ENCODE data around the gene EML1. TPM values are rescaled to one million over a fixed set of nuclear protein-coding genes. Genes with fewer than 3 reads are reported as not detected.

The EML1 gene
- total and polyA plus RNA-seq, 8 donors = 5.8 to 66.5 (median 34.8) TPM

DNA sequence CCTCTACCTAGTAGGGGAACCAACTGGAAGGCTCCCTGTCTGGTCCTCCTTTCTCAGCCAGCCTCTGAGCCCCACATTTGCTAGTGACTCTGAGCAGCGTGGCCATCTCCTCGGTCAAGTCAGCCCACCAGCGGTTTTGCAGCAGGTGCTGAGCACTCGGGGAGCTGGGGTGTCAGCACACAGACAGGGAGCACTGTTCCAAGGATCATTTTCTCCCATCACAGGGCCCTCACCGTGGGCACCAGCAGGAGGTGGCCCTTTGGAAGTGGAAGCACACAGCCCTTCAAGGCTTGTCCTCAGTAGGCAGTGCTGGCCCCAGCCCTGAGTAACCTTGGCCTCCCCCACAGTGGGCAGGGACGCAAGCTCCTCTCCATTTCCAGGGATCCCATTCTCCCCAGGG, 24.1 kb upstream of the EML1 start:
- Histone ChIP-seq H3K36me3 (no peaks in the 10 kb centered on the region), H3K27ac (no peak overlapping the region), H3K27me3 (peaks cover 0 to 7% (median 0%) of the 10 kb centered on the region in 3 donors), H3K4me1 (peaks cover 0 to 33% (median 16%) of the 10 kb centered on the region in 4 donors), H3K9me3 (peaks cover 0 to 3% (median 0%) of the 10 kb centered on the region in 4 donors), H3K4me3 (no peak overlapping the region)
- no peak for TF ChIP-seq POLR2A (IDR thresholded peaks at IDR 0.05)
- no peak for TF ChIP-seq EP300 (IDR thresholded peaks at IDR 0.05)
- TF ChIP-seq POLR2AphosphoS5 (IDR thresholded peaks at IDR 0.05) = no peak
- no peak for TF ChIP-seq CTCF (IDR thresholded peaks at IDR 0.05)
- WGBS, 5 donors = 86 to 100% (median 94%) methylated on average over 3 to 6 of the region's 6 CpGs
- no peak for DNase-seq
- intact Hi-C loops (cut with DNase I; ENCODE audit: low total_unique reads) = no loop called here

DNA sequence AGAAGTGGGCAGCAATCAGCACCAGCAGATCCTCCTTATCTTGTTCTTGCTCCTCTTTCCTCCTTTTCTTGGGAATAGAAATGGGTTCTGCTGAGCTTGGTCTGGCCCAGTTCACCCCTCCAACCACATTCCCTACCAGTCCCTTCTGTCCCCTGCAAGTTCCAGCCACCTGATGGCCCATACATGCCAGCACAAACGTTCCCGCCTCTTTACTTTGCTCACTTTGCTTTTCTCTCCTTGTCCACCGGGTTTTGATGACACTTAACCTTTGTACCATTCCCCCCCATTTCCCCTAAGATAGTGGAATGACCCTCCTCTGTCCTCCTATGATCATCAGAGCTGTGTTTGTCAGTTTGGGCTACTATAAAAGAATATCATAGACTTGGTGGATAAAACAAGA, 23.4 kb upstream of the EML1 start:
- Histone ChIP-seq H3K27me3 (peaks cover 0 to 7% (median 0%) of the 10 kb centered on the region in 3 donors), H3K9me3 (peaks cover 0 to 3% (median 0%) of the 10 kb centered on the region in 4 donors), H3K36me3 (no peaks in the 10 kb centered on the region), H3K4me1 (peaks cover 6 to 40% (median 22%) of the 10 kb centered on the region in 4 donors), H3K4me3 (no peak overlapping the region), H3K27ac (no peak overlapping the region)
- no peak for DNase-seq
- intact Hi-C loops (cut with DNase I; ENCODE audit: low total_unique reads) = no loop called here
- TF ChIP-seq POLR2AphosphoS5 (IDR thresholded peaks at IDR 0.05) (no peak), POLR2A (IDR thresholded peaks at IDR 0.05) (no peak), EP300 (IDR thresholded peaks at IDR 0.05) (no peak), CTCF (IDR thresholded peaks at IDR 0.05) (no peak)
- WGBS, 5 donors = 66 to 81% (median 71%) methylated on average over 3 of the region's 3 CpGs

GRCh38 chr14:99772371-99773283, 20.6 kb upstream of the EML1 start:
- H3K4me3 ChIP-seq = no peak overlapping the region
- 72 to 87% (median 76%) methylated on average over 8 of the region's 8 CpGs for WGBS, 5 donors
- TF ChIP-seq CTCF (IDR thresholded peaks at IDR 0.05) (no peak), POLR2A (IDR thresholded peaks at IDR 0.05) (no peak), POLR2AphosphoS5 (IDR thresholded peaks at IDR 0.05) (peak in 1 of 3 donors; percentile 34), EP300 (IDR thresholded peaks at IDR 0.05) (no peak)
- intact Hi-C loops (cut with DNase I; ENCODE audit: low total_unique reads) = no loop called here
- H3K27ac ChIP-seq = peak overlapping the region in 3 of 5 donors; percentile 54 to 70 (median 66)
- peaks cover 0 to 7% (median 0%) of the 10 kb centered on the region in 3 donors for H3K27me3 ChIP-seq
- H3K4me1 ChIP-seq = peaks cover 7 to 35% (median 19%) of the 10 kb centered on the region in 4 donors
- no peak for DNase-seq
- H3K9me3 ChIP-seq = peaks cover 0 to 3% (median 0%) of the 10 kb centered on the region in 4 donors
- no peaks in the 10 kb centered on the region for H3K36me3 ChIP-seq

- peak in 1 of 2 donors; percentile 35 for DNase-seq
- H3K4me3 ChIP-seq = no peak overlapping the region
- intact Hi-C loops (cut with DNase I; ENCODE audit: low total_unique reads) = no loop called here
- peak overlapping the region in 4 of 5 donors; percentile 46 to 70 (median 60) for H3K27ac ChIP-seq
- no peaks in the 10 kb centered on the region for H3K36me3 ChIP-seq
- H3K9me3 ChIP-seq = peaks cover 0 to 6% (median 2%) of the 10 kb centered on the region in 4 donors
- peaks cover 0 to 7% (median 0%) of the 10 kb centered on the region in 3 donors for H3K27me3 ChIP-seq
- peaks cover 7 to 35% (median 17%) of the 10 kb centered on the region in 4 donors for H3K4me1 ChIP-seq
- 68 to 85% (median 83%) methylated on average over 20 to 26 of the region's 26 CpGs for WGBS, 5 donors
- TF ChIP-seq POLR2A (IDR thresholded peaks at IDR 0.05) (no peak), POLR2AphosphoS5 (IDR thresholded peaks at IDR 0.05) (no peak), CTCF (IDR thresholded peaks at IDR 0.05) (no peak), EP300 (IDR thresholded peaks at IDR 0.05) (no peak)
These were observed 19.4 kb upstream of the EML1 start for GRCh38 chr14:99773521-99774497.

Data from stomach (tissue), 9 donors.